Measurements from ENCODE around the gene ABCC6.
"Not testable (repeated sequence)": the region's sequence is repeated elsewhere in the genome, so short reads cannot be mapped to it uniquely, and the experiment has no call there.

Gene ABCC6

GRCh38 chr16:16155234-16155633, 68.1 kb downstream of the ABCC6 start:
- H3K36me3 ChIP-seq (ENCODE audit: control insufficient read depth, insufficient read depth, low read length): no peaks in the 10 kb centered on the region
- no peak overlapping the region for H3K4me3 ChIP-seq (ENCODE audit: low read depth, low read length)
- H3K9me3 ChIP-seq (ENCODE audit: control insufficient read depth, insufficient read depth, low read length): peaks cover 2% of the 10 kb centered on the region
- H3K4me1 ChIP-seq (ENCODE audit: control insufficient read depth, insufficient read depth, low read length): no peaks in the 10 kb centered on the region
- no peaks in the 10 kb centered on the region for H3K27me3 ChIP-seq (ENCODE audit: control insufficient read depth, insufficient read depth, low read length)
- H3K9ac ChIP-seq (ENCODE audit: low read depth, low read length): no peak overlapping the region

- H3K36me3 ChIP-seq (ENCODE audit: control insufficient read depth, insufficient read depth, low read length): no peaks in the 10 kb centered on the region
- H3K27me3 ChIP-seq (ENCODE audit: control insufficient read depth, insufficient read depth, low read length): no peaks in the 10 kb centered on the region
- H3K4me3 ChIP-seq (ENCODE audit: low read depth, low read length): no peak overlapping the region
- peaks cover 2% of the 10 kb centered on the region for H3K9me3 ChIP-seq (ENCODE audit: control insufficient read depth, insufficient read depth, low read length)
- no peaks in the 10 kb centered on the region for H3K4me1 ChIP-seq (ENCODE audit: control insufficient read depth, insufficient read depth, low read length)
- H3K9ac ChIP-seq (ENCODE audit: low read depth, low read length): no peak overlapping the region
Observed at GRCh38 chr16:16154281-16154951, 68.9 kb downstream of the ABCC6 start.

- H3K27me3 ChIP-seq (ENCODE audit: control insufficient read depth, insufficient read depth, low read length); H3K9ac ChIP-seq (ENCODE audit: low read depth, low read length); H3K4me1 ChIP-seq (ENCODE audit: control insufficient read depth, insufficient read depth, low read length); H3K36me3 ChIP-seq (ENCODE audit: control insufficient read depth, insufficient read depth, low read length); H3K4me3 ChIP-seq (ENCODE audit: low read depth, low read length); H3K9me3 ChIP-seq (ENCODE audit: control insufficient read depth, insufficient read depth, low read length): not testable (repeated sequence)
Observed at GRCh38 chr16:16153000-16153399, 70.3 kb downstream of the ABCC6 start.

GRCh38 chr16:16151315-16151714, 72.0 kb downstream of the ABCC6 start:
- no peaks in the 10 kb centered on the region for H3K27me3 ChIP-seq (ENCODE audit: control insufficient read depth, insufficient read depth, low read length)
- H3K4me1 ChIP-seq (ENCODE audit: control insufficient read depth, insufficient read depth, low read length): no peaks in the 10 kb centered on the region
- no peaks in the 10 kb centered on the region for H3K9me3 ChIP-seq (ENCODE audit: control insufficient read depth, insufficient read depth, low read length)
- peaks cover 1% of the 10 kb centered on the region for H3K36me3 ChIP-seq (ENCODE audit: control insufficient read depth, insufficient read depth, low read length)
- H3K9ac ChIP-seq (ENCODE audit: low read depth, low read length): no peak overlapping the region
- H3K4me3 ChIP-seq (ENCODE audit: low read depth, low read length): no peak overlapping the region

GRCh38 chr16:16150878-16151152, 72.5 kb downstream of the ABCC6 start:
- H3K9me3 ChIP-seq (ENCODE audit: control insufficient read depth, insufficient read depth, low read length): no peaks in the 10 kb centered on the region

GRCh38 chr16:16150117-16150877, 73.0 kb downstream of the ABCC6 start:
- no peak overlapping the region for H3K9ac ChIP-seq (ENCODE audit: low read depth, low read length)
- no peaks in the 10 kb centered on the region for H3K27me3 ChIP-seq (ENCODE audit: control insufficient read depth, insufficient read depth, low read length)
- H3K4me1 ChIP-seq (ENCODE audit: control insufficient read depth, insufficient read depth, low read length): no peaks in the 10 kb centered on the region
- peaks cover 3% of the 10 kb centered on the region for H3K36me3 ChIP-seq (ENCODE audit: control insufficient read depth, insufficient read depth, low read length)
- H3K9me3 ChIP-seq (ENCODE audit: control insufficient read depth, insufficient read depth, low read length): no peaks in the 10 kb centered on the region
- H3K4me3 ChIP-seq (ENCODE audit: low read depth, low read length): no peak overlapping the region

More at GRCh38 chr16:16150878-16151152, 72.5 kb downstream of the ABCC6 start:
- Histone ChIP-seq H3K9ac (ENCODE audit: low read depth, low read length) (no peak overlapping the region), H3K4me1 (ENCODE audit: control insufficient read depth, insufficient read depth, low read length) (no peaks in the 10 kb centered on the region), H3K27me3 (ENCODE audit: control insufficient read depth, insufficient read depth, low read length) (no peaks in the 10 kb centered on the region), H3K4me3 (ENCODE audit: low read depth, low read length) (no peak overlapping the region), H3K36me3 (ENCODE audit: control insufficient read depth, insufficient read depth, low read length) (peaks cover 3% of the 10 kb centered on the region)

GRCh38 chr16:16149710-16150116, 73.6 kb downstream of the ABCC6 start:
- Histone ChIP-seq H3K4me3 (ENCODE audit: low read depth, low read length) (no peak overlapping the region), H3K9ac (ENCODE audit: low read depth, low read length) (no peak overlapping the region), H3K9me3 (ENCODE audit: control insufficient read depth, insufficient read depth, low read length) (no peaks in the 10 kb centered on the region), H3K27me3 (ENCODE audit: control insufficient read depth, insufficient read depth, low read length) (no peaks in the 10 kb centered on the region), H3K4me1 (ENCODE audit: control insufficient read depth, insufficient read depth, low read length) (no peaks in the 10 kb centered on the region), H3K36me3 (ENCODE audit: control insufficient read depth, insufficient read depth, low read length) (peaks cover 6% of the 10 kb centered on the region)

GRCh38 chr16:16148755-16149154, 74.5 kb downstream of the ABCC6 start:
- Histone ChIP-seq H3K27me3 (ENCODE audit: control insufficient read depth, insufficient read depth, low read length) (no peaks in the 10 kb centered on the region), H3K9ac (ENCODE audit: low read depth, low read length) (no peak overlapping the region), H3K4me1 (ENCODE audit: control insufficient read depth, insufficient read depth, low read length) (no peaks in the 10 kb centered on the region), H3K9me3 (ENCODE audit: control insufficient read depth, insufficient read depth, low read length) (no peaks in the 10 kb centered on the region), H3K36me3 (ENCODE audit: control insufficient read depth, insufficient read depth, low read length) (peaks cover 10% of the 10 kb centered on the region), H3K4me3 (ENCODE audit: low read depth, low read length) (no peak overlapping the region)

- not testable (repeated sequence) for H3K4me1 ChIP-seq (ENCODE audit: control insufficient read depth, insufficient read depth, low read length); H3K9me3 ChIP-seq (ENCODE audit: control insufficient read depth, insufficient read depth, low read length); H3K9ac ChIP-seq (ENCODE audit: low read depth, low read length); H3K27me3 ChIP-seq (ENCODE audit: control insufficient read depth, insufficient read depth, low read length); H3K4me3 ChIP-seq (ENCODE audit: low read depth, low read length)
- peaks cover 15% of the 10 kb centered on the region for H3K36me3 ChIP-seq (ENCODE audit: control insufficient read depth, insufficient read depth, low read length)
Observed at GRCh38 chr16:16148000-16148599, 75.2 kb downstream of the ABCC6 start.

GRCh38 chr16:16147316-16147999, 75.8 kb downstream of the ABCC6 start:
- no peaks in the 10 kb centered on the region for H3K27me3 ChIP-seq (ENCODE audit: control insufficient read depth, insufficient read depth, low read length)
- H3K9ac ChIP-seq (ENCODE audit: low read depth, low read length): no peak overlapping the region
- H3K4me1 ChIP-seq (ENCODE audit: control insufficient read depth, insufficient read depth, low read length): no peaks in the 10 kb centered on the region
- no peaks in the 10 kb centered on the region for H3K9me3 ChIP-seq (ENCODE audit: control insufficient read depth, insufficient read depth, low read length)
- H3K36me3 ChIP-seq (ENCODE audit: control insufficient read depth, insufficient read depth, low read length): peaks cover 16% of the 10 kb centered on the region
- no peak overlapping the region for H3K4me3 ChIP-seq (ENCODE audit: low read depth, low read length)

- Histone ChIP-seq H3K4me3 (ENCODE audit: low read depth, low read length) (no peak overlapping the region), H3K36me3 (ENCODE audit: control insufficient read depth, insufficient read depth, low read length) (peaks cover 18% of the 10 kb centered on the region), H3K27me3 (ENCODE audit: control insufficient read depth, insufficient read depth, low read length) (no peaks in the 10 kb centered on the region), H3K4me1 (ENCODE audit: control insufficient read depth, insufficient read depth, low read length) (no peaks in the 10 kb centered on the region), H3K9ac (ENCODE audit: low read depth, low read length) (no peak overlapping the region), H3K9me3 (ENCODE audit: control insufficient read depth, insufficient read depth, low read length) (no peaks in the 10 kb centered on the region)
Observed at GRCh38 chr16:16146380-16147315, 76.6 kb downstream of the ABCC6 start.

Data from iPS-15b (cell line).